AG08396 (cell line): ENCODE measurements around the gene DIAPH3.

Source experiments
- DNase-seq: peaks from one replicate; pipeline ENCODE4 v3.0.0; 2012; ENCODE audit warnings: low spot score, mixed read lengths

DIAPH3 gene

DNA sequence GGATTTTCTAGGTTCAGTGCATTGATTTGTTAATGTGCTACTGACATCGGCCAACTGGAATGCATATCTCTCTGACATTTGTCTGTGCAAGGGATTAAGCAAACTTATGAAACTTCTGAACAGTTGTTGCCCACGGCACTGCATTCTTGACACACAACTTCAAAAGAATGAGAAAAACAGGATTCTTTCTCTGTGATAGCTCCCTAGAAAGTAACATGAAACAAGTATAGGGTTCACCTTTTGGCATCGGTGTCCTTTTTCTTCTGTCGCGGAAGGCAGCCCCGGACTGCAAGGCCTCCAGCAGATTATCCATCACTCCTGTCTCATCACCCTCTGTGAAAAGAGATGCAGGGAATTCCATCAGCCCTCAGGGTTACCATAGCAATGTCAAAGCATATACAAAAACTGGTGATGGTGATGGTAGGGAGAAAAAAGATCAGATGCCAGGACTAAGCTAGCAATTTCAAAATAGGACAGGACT lies 389.2 kb downstream of the DIAPH3 start:
- peak; percentile 62 for DNase-seq

DNA sequence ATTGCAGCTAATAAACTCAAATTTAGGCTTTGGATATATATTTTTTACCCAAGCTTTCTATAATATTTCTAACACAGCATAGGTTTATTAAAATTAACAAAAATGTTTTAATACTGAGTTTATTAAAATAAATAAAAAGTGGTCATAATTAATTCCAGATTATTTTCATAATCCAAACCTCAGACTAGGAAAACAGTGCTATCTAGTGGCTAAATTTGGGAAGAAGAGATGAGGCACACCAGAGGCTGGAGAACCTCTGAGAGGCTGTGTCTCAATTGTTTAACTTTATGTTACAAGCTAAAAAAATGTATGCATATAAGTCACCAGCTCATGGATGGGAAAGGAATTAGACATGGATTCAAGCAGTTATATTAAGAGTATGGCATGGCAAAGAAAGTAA lies 392.5 kb downstream of the DIAPH3 start:
- no peak for DNase-seq

DNA sequence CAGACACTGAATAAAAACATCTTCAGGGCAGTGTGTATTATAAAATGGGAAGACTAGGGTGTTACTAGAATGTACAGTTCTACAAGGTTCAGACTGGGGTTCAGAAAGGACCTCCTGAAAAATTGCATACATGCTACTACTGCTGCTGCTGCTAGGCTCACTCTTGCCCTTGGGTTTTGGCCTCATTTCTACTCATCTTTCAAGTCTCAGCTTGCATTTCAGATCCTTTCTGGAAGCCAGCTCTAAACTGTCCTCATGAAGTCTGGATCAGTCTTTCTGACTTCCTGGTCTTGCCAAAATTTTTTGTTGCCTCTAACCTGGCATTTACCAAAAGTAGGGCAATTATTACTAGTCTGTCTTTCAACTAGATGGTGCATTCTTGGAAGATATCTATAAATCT lies 393.3 kb downstream of the DIAPH3 start:
- no peak for DNase-seq

DNA sequence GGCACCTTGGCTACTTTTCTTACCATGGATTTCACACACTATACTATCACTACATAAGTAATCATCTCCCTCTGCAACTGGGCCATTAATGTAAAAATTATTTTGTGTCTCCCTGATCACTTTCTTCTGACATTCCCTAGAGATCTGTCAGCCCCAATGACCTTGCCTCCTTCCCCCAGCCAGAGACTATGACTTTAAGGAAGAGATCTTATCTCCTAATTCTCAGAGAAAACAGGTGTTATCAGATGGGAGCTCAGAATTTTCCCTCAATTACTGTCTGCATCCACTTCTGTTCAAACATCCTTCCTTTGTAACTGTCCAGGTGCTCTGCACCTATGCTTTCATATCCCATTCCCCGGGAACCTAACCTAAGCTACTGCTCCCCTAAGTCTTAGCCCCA lies 397.5 kb downstream of the DIAPH3 start:
- no peak for DNase-seq

DNA sequence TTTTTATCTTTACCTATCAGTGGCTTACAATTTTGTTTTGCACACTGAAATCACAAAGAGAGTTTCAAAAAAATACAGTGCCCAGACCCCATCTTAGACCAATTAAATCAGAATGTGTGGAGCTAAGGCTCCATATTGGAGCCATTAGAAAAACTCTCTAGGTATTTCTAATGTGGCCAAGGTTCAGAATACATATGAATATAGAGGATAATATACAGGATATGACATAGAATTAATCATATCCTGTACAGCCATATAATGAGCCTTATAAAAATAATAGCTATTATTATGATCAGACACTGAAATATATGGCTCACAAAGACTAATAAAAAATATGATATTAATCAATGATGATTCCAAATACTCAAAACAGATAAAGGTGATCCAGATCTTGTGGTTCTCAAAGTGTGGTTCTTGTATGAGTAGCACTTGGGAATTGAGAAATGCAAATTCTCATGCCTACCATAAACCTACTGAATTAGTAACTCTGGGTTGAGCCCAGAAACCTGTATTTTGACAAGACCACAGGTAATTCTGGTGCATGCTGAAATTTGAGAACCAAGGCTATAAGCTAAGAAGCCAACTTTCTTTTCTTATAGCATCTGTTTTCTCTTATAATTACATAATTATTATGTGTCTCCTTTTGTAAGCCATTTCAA lies 408.0 kb downstream of the DIAPH3 start:
- DNase-seq = no peak

DNA sequence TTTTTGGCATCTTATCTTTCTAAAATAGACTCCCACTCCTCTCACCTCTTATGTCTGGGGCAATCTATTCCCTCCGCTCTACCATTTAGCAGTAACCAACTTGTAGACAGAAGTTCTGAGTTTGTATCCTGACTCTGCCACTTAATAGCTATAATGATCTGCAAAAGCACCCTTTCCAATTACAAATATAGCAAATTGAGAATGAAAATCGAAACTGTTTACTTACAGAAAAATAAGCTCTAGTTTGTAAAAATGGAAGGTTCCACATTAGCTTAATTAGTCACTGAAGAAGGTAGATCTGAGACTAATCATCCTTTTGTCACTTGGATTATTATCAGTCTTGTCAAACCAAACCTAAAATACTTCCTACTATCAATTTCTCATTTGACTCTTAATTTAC lies 409.3 kb downstream of the DIAPH3 start:
- no peak for DNase-seq

DNA sequence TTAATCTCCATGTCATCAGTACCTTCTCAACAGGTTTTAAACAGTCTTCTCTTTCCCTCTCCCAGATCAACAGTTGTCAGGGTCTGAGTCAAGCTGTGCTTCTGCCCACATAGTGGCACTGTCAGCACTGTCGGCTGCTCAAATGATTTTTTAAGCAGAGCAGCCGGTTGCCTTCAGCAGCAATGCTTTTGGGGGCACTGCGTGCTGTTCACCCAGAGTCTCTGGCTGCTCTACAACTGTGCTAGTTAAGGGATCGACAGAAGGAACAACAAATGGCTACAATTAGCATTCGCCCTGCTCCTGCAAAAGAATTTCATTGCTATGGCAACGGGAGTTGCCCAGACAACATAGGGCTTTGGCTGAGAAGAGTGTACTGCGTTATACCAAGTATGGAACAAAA lies 412.9 kb downstream of the DIAPH3 start:
- DNase-seq = peak; percentile 43

DNA sequence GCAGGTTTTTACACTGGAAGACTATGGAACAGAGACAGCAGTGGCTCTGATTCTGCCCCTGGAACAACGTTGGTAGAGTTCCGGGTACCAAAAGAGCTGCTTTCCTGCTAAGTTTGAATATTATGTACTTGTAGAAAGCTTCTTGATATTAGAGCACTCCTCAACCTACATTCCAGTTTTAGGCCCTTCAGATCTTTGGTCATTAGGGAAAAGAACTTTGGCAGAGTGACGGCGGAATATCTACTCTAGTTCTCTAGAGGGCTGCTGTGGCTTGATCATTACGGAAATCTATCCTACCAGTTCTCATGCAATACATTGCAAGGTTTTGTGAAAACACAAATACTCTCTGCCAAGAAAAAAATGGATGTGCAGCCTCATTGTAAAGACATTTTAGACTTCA lies 415.7 kb downstream of the DIAPH3 start:
- DNase-seq = no peak

DNA sequence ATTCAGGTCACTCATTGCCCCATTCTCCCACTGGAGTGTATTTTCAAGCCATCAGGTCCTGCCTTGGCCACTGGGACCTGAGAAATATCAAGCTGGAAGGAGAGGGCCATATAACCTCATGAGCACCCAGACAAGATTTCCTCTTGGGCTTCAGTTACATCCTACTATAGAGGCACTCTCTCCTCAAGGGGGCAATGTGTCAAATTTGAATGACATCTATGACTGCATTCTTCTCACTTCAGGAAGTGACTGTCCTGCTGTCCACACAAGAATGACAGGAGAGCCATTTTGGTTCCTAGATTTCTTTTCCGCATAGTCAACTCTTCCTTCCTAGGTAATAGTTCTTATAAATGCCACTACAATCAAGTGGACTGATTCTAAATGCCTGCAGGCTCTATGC lies 416.2 kb downstream of the DIAPH3 start:
- DNase-seq = no peak

DNA sequence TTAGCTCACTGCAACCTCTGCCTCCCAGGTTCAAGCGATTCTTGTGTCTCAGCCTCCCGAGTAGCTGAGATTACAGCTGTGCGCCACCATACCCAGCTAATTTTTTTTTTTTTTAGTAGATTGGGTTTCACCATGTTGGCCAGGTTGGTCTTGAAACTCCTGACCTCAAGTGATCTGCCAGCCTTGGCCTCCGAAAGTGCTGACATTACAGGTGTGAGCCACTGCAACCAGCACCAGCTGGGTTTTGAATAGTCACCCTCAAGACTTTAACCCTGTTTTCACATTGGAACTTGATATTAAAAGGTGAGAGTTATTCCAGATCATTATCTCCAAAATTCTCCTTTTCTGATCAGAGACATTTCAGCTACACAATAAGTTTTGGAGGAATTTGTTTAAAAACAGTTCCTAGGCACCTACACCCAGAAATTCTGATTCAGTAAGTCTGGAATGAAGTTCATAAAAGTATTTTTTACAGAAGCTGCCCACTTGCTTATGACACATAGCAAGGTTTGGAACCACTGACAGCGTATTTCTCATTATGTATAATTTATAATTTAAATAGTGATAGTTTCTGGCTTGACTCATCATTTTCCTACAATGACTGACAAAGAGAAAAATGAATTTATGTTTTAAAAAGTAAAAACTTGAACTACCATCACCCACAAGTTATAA lies 417.3 kb downstream of the DIAPH3 start:
- DNase-seq = peak; percentile 27

DNA sequence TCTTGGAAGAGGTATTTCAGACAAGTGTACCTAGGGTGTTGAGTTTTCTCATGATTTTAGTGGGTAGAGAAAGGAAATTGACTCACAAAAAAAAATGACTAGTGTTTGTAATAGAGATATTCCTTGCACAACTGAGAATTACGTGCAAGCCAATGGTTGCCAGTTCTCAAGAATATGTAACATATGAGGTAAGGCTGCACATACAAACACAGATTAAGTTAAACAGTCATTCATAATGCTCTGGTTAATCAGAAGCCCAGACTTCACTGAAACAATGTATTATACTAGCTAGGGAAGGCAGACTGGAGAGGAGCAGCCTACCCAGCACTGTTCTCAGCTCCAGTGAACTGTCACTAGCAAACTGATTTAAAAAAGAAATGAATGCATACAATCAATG lies 418.3 kb downstream of the DIAPH3 start:
- DNase-seq = no peak

DNA sequence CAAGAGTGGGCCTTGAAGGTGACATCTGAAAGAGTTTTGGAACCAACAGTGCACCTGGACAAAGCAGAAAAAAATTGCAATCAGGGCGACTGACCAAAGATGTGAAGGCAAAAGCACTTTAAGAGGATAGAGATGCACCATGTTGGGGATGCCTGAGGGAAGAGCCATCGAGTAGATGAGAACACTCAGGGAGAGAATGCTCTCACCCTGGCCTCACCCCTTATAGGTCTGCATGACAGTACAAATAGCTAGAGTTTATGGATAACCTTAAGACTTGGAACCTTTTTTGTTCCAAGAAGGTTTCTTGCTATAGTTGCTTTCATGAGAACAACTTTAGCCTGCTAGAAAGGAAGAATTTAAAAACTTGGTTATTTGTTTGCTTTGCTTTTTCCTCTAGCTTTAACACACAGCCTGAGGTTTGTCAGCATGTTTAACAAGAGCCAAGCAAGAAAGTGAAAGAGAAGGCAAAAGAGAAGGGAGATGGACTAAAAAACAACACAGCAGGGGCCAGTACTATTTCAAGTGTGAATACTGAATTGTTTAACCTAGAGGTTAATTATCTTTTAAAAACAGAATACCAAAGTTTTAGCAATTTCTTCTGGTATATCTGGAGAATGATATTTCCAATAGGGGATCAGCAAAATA lies 418.9 kb downstream of the DIAPH3 start:
- DNase-seq = no peak

DNA sequence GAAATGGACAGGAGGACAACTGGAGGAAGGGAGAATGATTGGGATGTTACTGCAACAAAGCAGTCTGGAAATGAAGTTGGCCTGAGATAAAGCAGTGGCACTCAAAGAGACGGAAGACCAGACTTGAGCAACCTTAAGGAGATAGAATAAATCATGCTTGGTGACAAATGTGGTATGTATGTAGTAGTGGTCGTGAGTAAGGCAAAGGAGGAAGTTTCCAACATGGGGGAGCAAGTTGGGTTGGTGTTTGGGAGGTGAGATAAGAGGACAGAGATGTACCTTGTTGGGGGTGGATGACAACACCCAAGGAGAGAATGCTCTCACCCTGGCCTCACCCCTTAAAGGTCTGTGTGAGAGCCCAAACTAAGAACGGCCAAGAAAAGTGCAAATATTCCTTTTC lies 420.5 kb downstream of the DIAPH3 start:
- DNase-seq = no peak

DNA sequence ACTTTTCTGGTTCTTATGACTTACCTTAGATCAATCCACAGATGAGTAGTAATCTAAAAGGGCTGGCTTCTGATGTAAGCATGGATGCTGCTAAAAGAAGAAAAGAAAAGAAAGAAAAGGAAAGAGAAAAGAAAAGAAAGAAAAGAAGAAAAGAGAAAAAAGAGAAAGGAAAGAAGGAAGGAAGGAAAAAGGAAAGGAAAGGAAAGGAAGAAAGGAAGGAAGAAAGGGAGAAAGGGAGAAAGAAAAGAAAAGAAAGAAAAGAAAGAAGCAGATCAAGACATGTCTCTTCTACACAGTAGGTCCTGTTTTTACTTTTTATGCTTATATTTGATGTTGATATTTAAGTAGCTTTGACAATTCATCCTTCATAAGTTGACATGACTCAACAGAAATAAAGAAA lies 421.3 kb downstream of the DIAPH3 start:
- DNase-seq = no peak

DNA sequence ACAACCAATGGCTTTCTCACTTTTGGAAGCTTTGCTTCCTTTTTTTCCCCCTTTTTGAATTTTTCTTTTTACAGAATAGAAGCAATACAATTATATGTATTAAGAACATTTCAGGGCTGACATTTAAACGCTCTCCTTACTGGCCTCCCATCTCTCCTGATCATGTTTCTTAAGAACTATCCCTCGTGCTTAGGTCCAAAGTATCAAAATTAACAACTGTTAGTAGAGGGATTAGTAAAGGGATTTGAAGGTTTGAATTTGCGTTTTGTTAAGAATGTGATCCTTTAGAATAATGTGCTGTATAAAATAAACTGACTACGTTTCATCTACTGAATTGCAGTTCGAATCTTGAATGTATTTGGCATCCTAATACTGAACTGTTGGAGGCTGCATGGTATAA lies 424.8 kb downstream of the DIAPH3 start:
- no peak for DNase-seq

DNA sequence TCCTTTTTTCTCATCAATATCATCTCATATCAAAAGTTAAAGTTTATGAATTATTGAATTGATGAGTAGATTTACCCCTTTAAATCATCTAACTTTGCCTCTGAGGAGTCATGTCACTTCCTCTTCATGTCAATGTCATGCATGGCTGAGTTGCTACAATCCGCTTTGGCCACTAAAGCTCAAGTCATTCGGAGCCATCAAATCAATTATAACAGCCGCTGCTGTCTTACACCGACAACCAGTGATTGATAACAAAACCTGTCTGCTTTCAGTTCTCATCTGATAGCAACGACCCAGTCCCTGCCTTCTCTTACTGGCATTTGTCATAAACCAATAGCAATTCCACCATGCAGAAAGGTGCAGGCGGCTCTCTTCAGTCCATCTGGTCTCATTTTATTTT lies 429.3 kb downstream of the DIAPH3 start:
- DNase-seq = no peak

DNA sequence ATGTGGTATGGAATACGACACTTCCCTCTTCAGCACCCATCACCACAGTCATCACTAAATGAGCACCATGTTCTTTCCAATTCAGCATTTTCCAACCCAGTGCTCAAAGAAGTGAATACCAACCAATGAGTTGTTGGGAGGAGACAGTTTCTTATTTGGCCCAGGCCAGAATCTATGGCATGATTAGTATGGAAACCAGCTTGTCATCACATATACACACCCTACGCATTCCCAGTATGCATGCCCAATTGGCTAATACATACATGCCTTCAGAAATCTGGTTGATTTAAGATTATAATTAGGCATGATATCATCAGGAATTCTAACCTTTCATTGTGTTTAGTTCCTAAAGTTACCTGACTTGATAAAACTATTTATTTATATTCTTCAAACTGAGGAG lies 430.0 kb downstream of the DIAPH3 start:
- DNase-seq = no peak

DNA sequence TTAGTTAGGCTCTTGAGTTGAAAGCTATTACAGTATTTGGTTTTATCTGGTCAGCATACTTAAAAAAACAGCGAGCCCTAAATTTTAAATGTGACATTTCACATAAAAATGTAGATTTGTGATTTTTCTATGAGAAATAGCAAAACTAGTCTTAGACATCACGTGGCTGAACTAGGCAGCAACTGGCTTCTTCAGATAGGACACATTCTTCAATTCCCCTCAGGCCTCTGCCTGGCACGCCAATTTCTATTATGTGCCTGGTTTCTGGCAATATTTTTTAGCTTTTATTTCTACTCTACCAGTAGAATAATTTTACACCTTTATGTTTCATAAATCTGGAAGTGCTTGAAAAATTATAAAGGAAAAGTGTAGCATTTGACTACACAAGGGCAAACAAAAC lies 433.7 kb downstream of the DIAPH3 start:
- no peak for DNase-seq

DNA sequence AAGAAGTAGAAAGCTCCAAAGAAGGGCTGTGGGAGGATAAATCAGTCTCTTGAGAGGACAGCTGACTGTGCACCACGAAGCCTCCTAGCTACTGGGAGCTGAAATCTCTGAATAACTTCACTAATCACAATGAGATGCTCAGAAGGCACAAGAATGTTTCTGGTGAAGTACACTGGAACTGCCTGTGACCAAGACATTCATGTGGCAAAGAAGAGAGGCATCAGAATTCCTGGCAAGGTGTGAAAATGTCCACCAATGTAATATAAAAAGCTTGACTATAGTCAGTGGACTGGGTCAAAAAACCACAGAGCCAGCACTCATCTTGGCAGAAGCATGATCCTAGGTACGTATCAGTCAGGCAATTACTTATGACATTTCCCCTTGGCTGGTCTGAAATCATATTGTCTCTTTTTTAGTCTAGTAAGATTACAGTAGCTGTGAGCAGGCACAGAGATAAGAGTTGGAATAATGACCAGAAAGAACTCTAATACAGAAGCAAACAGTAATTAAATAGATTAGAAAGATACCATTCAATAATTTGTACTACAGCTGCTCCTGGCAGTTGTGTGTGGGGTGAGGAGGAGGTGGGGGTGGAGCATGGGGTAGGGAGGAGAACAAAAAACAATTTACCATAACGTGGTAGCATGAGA lies 434.7 kb downstream of the DIAPH3 start:
- DNase-seq = no peak

DNA sequence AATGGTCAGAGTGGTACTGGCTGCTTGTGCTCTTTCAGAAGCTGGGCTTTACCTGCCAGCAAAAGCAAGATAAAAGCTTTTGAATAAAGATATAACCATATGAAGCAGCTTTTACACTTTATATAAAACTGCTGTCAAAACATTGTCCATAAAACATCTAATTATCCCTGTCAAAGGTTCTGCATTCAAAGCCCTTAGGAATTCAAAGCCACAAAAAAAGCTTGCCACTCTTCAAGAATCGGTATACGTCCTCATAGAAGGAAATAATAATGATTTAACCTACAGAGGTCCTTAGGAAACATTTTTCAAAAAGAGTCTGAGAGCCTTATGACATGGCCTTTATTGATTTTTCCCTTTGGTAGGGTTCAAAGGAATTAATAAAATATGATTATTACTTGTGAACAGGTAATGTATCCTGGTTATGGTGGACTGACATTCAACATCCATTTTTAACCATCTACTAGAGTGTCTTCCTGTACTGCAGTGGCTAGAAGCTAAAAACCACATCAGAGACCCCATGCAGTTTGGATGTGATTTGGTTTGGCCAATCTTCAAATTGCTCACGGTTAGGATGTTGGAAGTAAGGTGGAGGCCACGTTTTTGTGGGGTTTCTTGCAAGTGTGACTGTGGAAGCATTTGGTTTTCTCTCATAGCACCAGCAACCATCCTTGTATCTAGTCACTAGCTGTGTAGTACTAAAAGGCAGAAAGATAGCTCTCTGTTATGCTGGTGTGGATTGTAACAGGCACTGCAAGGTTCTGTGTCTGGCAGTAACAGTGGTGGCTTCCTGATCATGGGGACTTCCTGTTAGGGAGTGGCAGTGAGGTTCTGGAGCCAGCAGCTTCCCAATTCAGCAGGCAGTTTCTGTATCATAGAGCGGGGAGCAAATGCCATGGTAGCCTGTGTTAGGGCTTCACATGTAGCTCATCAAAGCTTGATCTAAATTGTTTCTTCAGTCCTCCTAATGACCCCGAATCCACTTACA lies 441.5 kb downstream of the DIAPH3 start:
- no peak for DNase-seq

DNA sequence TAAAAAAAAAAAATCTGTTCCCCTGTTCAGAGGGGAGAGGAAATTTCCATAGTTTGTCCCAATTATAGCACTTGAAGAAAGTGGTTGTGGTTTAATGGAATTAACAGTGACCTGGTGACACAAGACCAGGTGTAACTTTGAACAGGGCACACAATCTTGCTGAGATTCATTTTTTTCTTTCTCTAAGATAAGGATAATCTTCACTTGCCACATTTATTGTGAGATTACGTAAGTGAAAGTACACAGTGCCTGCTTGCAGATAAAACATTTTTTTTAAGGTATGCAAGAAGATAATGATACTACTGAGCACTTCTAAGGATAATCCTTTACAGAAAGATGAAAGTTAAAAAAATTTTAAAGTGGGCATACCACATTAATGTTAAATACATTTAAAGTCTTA lies 448.1 kb downstream of the DIAPH3 start:
- DNase-seq = no peak
